ENCODE measurements around the gene DIPK1A.
A peak's percentile ranks its signal among the peaks of the same experiment; 100 is the strongest.
"Not testable (repeated sequence)": the region's sequence is repeated elsewhere in the genome, so short reads cannot be mapped to it uniquely, and the experiment has no call there.

The DIPK1A gene

DNA sequence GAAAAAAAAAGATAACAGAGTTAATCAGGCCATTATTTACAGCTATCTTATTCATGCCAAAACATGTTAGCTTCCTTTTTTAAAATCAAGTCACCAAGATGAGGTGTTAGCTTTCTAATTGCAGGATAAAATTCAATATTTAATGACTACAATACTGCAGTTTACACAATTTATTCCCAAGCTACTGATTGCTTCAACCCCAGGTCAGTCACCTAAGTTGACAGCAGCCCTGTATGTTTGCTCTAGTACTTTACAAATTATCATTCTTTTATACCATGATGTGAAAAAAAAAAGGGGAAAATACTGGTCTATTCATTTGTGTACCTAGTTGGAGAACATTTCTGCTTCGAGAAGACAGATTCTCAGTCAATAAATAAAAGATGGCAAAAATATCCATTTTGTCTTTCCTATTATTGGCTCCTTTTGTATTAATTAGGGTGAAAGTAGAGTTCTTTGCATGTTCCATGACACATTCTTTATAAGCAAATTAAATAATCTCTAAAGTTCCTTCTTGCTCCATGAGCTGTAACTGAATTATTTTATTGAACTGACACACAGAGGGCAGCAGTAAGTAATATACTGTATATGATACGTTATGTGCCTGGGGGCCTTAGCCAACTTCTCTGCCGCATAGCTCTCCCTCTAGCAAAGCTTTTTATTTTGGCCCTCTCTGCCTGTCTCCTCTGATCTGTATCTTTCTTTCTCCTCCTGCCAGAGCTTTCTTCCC, 48.0 kb downstream of the DIPK1A start:
- DNase-seq: no peak

DNA sequence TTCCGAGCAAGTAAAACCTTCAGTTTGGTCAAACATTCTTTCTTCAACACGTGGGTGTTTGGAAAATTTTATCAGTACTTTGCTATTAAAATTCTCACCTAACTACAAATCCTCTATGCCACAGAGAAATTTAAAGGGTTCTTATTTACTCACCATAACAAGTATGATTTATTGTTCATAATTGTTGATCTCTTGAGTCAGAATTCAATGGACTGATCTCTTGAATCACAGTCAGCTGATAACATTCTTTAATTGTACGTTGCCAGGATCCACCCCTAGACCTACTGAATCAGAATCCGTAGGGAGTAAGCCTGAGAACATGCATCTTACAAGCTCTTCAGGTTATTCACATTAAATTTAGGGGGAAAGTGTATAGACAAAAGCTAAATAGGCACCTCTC, 51.2 kb downstream of the DIPK1A start:
- no peak for DNase-seq

DNA sequence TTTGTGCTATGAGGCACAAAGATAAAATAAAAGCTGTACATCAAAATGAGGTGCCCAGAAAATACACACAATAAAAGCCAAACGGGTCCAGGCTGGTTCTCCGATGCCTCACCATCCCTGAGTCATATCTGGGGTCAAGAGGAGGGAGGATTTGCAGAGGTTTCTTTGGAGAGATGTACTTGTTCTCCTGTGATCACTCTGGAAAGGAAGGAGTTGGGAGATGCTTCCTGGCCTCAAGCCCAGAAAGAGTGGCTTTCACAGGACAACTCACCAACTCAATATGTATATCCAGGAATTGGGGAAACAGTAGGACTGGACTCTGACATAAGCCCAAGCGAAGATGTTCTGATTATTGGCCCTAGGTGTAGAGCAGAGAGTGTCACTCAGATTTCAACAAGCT, 51.9 kb downstream of the DIPK1A start:
- no peak for DNase-seq

DNA sequence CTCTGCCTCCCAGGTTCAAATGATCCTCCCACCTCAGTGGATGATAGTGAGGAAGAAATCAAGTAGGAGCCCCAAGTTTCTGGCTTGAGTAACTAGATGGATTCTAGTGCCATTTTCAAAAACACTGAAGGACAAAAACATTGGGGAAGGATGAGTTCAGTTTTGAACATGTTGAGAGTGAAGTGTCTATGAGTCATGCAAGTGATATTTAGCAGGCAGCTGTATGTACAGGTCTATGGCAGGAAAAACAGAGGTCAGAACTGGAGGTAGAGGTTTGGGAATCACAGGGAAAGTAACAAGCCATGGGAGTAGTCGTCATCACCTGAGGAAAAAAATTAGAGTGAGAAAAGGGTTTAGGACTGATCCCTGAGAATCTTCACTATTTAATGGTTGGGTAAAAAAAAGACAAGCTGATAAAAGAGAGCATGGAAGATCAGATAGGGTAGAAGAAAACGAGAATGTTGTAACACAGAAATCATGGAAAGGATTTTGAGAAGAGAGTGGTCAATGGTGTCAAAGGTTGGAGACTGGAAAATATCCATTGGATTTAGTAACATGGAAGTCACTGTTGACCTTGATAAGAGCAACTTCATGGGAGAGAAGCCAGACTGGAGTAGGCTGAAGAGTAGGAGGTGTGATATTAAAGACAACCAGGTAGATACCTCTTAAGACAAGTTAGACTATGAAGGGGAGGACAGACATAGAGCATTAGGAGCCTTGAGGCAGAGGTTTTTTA, 53.1 kb downstream of the DIPK1A start:
- no peak for DNase-seq

DNA sequence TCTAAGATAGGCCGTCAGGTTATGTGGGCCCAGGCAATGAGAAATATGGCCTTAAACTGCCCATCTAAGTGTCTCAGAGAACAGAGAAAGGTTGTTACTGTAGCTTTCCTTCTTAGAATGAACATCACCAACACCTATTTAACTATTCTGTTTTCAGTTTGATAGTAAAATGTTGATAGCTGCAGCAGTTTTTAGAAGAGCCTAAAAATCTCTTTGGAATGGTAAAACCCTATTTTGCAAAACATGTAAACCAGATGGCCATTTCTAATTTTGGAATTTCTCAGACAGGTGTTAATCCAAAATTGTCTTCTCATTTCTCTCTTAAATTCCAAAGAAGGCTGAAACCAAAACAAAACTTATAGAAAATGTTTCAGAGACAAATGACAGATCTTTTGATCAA, 57.5 kb downstream of the DIPK1A start:
- DNase-seq: no peak

DNA sequence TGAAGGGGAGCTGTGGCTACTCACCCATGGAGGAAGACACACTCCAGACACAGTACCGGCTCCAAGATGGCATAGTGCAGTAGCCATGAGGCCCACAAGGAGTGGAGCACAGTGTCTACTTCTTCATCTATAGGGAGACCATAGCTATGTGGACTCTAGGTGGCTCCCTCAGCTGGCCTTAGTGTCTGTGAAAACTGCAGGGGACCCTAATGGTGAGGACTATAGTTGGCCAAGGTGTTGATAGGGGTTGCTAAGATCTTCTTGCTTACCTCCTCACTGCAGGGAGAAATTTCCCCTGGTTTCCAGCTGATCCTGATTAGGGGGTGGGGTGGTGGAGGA, 58.9 kb downstream of the DIPK1A start:
- DNase-seq: no peak

DNA sequence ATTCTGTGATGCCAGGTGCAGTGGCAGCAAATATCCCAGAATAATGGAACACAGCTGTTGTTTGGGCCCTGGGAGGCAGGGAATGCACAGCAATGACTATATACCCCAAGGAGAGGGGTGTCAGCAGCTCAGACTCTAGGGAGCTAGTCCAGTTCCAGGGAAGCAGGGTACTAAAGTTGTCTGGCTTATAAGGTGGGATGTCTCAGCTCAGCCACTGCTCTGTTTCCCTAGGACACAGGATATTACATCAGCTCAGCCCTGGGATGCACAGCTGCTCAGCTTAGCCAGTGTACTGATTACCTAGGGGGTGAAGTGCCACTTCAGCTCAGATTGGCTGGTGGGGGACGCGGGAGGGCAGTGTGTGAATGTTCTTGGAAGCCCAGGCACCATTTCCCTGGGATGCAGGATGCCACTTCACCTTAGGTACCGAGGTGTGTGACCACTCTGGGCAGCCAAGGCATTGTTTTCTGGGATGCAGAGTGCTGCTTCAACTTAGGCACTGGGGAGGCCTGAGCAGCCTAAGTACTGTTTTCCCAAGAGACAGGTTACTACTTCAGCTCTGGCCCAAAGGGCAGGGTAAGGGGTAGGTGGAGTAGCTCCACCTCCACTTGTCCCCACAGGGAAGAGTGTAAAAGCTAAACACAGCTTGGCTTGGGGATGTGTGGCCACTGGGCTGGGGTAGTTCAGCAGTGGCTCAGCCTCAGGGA, 59.4 kb downstream of the DIPK1A start:
- no peak for DNase-seq

DNA sequence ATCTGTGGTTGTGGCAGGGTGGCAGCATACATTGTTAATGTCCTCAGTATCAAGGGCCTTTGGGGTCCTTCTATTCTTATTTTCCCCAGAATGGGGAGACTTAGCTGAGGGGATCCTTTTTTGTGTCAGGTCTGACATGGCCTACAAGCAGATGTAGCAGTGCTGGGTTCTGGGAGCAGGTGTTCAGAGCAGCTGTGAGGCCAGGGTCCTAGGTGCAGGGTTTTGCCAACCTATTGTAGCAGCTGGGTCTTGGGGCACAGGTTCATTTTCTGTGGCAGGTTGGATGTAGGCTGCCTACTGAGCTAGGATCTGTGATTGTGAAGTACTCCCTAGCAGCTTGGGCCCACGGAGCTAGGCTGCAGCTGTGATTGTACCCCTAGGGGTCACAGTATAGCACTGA, 60.1 kb downstream of the DIPK1A start:
- no peak for DNase-seq

DNA sequence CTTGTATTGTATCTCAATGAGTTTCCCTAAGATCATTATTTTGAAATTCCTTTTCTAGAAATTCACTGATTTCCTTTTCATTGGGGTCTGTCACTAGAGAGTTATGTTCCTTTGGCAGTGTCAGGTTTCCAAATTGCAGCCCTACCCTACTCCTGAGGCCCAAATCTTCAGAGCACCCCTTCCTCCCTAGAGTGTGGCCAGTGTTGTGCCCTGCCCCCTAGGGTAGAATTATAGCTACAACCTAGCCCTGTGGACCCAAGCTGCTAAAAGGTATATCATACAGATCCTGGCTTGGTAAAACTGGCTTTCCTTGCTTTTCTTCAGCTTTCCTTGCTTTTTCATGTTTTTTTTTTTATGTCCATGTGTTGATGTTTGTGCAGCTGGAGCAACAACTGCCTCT, 60.7 kb downstream of the DIPK1A start:
- DNase-seq: no peak

DNA sequence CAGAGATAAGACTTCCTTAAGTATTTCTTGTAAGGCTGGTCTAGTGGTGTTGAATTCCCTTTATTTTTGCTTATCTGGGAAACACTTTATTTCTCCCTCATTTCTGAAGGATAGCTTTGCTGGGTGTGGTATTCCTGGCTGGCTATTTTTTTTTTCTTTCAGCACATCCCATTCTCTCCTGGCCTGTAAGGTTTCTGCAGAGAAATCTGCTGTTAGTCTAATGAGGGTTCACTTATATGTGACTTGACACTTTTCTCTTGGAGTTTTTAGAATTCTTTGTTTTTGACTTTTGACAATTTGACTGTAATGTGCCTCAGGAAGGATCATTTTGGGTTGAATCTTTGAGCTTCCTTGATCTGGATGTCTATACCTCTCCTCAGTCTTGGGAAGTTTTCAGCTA, 61.5 kb downstream of the DIPK1A start:
- no peak for DNase-seq

DNA sequence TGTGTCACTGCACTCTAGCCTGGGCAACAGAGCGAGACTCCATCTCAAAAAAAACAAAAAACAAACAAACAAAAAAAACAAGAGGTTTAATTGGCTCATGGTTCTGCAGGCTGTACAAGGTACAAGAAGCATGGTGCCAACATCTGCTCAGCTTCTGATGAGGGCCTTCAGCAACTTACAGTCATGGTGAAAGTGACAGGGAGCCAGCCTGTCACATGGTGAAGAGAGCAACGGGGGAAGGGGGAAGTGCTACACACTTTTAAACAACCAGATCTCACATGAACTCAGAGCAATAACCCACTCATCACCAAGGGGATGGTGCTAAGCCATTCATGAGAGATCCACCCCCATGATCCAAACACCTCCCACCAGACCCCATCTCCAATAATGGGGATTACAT, 63.2 kb downstream of the DIPK1A start:
- DNase-seq: not testable (repeated sequence)

DNA sequence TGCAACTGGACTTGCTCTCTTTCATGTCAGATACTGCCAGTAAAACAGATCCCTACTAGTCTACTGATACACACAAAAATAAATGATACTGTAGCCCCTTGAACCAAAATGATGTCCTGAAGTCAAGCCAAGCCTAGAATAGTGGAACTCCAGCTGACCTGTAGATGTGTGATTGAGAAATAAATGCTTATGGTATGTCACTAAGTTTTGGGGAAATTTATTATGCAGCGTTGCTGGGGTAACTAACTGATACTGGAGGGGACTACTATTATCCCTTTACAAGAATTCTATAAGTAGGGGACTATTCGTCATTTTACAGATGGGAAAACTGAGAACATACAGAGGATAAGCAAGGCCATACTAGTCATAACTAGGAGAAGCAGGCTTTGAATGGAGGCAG, 73.8 kb downstream of the DIPK1A start:
- no peak for DNase-seq

DNA sequence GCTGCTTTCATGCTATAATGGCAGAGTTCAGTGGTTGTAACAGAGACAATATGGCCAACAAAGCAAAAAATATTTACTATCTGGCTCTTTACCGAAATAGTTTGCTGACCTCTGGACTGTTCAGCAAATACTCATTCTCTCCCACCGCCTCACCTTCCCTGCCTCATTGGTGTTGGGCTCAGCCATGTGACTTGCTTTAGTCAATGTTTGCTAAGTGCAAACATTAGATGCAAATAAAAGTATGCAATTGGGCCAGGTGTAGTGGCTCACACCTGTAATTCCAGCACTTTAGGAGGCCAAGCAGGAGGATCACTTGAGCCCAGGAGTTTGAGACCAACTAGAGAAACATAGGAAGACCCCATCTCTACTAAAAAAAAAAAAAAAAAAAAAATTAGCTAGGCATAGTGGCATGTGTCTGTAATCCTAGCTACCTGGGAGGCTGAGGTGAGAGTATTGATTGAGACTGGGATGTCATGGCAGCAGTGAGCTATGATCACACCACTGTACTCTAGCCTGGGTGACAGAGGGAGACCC, 74.3 kb downstream of the DIPK1A start:
- no peak for DNase-seq

DNA sequence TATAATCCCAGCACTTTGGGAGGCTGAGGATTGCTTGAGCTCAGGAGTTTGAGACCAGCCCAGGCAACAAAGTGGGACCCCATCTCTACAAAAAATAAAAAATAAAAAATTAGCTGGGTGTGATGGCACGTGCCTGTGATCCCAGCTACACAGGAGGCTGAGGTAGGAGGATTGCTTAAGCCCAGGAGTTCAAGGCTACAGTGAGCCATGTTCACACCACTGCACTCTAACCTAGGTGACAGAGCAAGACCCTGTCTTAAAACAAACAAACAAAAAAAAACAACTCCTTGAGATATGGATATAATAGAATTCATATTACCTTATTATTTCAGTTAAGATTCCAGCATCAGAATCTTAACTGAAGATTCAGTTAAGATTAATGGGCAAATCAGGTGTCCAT, 77.1 kb downstream of the DIPK1A start:
- no peak for DNase-seq

DNA sequence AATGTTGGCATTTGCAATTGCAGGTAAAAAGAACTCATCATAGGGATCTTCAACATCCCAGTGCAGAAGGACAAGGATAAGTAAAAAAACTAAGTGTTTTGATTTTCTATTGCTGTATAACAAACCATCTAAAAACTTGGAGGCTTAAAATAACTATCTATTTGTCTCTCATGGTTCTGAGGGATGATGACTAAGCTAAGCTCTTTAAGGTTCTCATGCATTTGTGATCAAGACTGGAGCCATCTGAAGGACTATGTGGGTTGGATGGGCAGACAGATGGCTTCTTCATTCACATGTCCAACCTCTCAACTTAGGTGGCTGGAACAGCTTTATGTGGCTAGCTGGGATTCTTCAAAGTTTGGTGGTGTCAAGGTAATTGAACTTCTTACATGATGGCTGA, 78.0 kb downstream of the DIPK1A start:
- no peak for DNase-seq

DNA sequence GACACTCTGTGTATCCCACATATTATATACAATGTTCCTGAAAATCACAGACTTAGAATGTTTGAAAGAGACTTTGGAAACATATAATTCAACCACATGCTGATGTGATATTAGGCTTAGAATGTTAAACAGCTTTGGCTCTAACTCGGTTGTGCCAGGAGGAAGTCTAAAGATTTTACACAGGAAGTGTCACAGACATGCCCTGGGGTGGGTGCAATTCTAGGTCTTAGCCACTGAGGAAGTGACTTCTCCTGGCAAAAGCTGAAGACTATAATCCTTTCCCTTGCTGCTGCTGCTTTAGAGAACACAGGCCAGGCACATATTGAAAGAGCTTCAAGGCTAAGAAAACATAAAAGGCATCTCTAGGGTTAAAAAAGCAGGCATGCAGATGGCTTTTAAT, 78.4 kb downstream of the DIPK1A start:
- no peak for DNase-seq

DNA sequence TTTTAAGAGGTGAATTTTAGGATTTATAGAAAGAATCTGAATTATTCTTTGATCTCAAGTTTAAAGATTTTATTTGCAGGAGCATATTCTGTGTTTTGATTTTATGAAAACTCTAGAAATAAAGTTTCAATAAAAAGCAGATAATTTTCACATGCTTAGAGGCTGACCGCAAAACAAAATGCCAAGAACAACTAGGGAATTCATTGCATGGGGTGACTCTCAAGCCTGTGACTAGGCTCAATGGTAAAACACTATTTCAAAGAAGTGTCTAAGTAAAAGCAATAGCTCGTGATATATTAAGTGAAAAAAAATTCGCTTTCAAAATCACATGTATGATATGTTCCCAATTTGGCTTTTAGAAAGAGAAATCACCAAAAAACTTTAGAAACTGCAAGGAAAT, 79.9 kb downstream of the DIPK1A start:
- DNase-seq: no peak

DNA sequence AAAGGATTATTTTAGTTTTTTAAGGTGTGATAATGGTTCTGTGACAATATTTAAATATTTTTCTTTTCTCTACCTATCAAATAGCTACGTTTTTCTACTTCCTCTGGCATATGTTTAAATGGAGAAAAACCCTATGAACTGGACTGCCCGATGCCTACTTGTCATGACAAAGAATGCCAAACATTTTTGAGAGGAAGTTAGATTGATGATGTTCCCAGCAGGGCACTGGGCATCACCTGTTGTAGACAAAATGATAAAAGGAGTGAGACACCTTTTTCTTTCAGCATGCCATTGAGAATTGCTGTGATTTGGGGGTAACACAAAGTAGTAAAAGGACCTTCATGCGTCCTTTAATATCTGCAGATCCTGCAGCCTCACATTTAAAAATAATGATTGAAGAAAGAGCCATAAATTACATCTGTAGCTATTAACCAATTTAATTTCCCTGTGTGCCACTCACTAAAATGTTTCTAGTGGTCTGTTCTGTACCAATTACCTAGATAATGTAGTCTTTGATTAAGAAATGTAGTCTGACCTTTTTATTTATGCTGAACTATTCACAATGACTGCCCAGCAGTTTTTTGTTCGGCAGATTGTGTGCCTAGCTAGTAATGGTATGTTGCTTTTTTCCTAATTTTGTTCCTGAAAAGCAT, 81.8 kb downstream of the DIPK1A start:
- DNase-seq: no peak

DNA sequence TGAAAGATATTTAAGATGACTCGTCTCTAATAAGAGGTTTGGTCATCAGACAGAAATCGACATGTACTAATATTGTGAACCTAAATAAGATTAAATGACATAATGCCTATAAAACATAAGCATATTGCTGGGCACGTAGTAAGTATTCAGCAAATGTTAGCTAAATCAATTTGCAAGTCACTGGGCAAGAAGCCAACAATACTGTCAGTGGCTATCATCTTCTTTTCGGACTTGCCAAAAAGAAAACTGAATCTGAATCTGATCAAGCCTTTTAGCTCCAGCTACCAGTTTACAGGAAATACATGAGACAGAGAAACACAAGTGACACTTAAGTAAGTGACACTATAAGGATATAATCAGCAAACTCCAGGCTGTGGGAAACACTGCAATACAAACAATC, 83.5 kb downstream of the DIPK1A start:
- peak; percentile 53 for DNase-seq

DNA sequence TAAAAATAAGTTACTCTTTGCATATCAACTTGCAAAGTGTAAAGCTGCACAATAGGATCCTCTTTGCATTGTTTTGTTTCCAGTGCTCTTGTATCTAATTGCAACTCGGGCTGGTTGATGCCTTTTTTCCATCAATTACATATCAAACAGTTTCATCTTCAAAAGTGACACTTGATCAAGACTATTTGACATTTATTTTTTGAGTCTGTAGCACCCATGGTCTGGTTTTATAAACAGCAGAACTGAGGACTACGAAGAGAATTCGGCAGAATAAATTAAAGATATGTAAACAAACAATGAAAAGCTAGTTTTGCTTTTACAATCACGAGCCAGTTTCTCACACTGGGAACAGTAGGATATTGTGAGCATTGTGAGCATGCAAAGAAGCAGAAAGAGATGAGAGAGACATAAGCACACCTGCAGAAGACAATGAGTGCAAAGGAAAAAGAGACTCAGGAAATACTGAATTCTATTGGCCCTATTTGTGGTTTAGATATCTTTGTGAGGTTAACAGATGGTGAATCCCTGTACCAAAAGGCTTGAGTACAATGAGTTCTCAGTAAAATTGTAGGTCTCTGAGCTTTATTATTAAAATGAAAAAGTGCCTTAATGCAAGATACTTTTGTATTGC, 84.1 kb downstream of the DIPK1A start:
- DNase-seq: peak; percentile 54

DNA sequence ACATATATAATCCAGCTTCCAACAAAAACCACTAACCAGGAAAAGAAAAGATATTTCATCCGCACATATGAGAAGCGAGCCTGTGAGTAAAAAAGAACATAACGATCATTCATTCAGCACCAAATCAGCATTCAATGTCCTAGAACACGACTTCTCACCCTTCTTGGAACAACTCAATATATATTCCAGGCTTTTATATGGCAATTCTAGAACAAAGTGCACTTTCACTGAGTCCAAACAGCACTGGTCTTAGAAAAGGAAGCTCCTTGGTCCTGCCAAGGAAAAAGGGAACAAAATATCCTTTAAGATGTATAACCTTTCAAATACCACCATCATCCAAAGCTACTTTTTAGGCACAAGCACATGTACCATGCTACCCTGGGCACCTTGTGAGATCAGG, 84.9 kb downstream of the DIPK1A start:
- no peak for DNase-seq

DNA sequence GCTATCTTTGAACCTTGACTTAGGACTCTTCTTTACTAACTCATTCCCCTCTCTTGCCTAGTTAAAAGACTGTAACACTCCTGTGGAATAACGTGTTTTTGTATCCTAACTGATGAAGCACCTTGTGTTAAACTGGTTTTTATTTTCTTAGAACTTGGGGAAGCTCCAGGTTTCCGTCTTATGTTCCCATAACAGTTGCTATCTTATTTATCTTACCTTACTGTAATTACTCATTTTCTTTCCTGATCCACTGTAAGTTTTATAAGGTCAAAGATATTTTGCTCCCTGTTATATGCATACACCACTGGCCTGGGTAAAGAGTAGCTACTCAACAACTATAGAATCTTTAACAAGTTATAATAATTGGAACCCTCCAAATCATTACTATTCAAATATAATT, 86.3 kb downstream of the DIPK1A start:
- DNase-seq: no peak

DNA sequence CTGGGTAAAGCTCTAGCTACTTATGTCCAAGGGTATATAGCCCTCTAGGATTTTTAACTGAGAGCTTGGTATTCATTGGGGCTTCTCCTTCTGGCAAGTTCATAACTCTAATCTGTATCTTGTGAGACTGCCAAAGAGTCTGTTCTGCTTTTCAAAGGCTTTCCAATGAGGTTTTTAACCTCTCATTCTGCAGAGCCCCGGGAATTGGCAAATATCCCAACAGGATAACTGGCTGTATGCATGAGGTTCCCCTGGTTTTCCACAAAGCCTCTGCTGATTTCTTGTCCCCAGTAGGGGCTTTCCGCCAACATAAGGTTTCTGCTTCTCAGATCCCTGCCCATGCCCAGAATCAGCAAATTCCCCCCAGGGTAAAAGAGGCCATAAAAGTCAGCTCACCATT, 88.5 kb downstream of the DIPK1A start:
- DNase-seq: no peak
